Caco-2 (cell line): ENCODE data around the gene EIF2B5. TPM values are rescaled to one million over a fixed set of nuclear protein-coding genes. Genes with fewer than 3 reads are reported as not detected.

Experiments used
- BruUV-seq: library from RNA; stranded (reverse); fragments of 400-500 nt; replicated peaks from 2 replicates; lab custom pipeline; 2021; lab: Mats Ljungman, UMichigan
- CTCF ChIA-PET: fragments of 300-600 bp; sonication (Branson Sonifier 250); formaldehyde crosslinking; loops from one replicate; lab custom pipeline; 2022; ENCODE audit warnings: antibody characterized with exemption; lab: Charles Lee
- POLR2A ChIA-PET: fragments of 300-600 bp; sonication (Branson Sonifier 250); formaldehyde crosslinking; loops from one replicate; lab custom pipeline; 2022; ENCODE audit warnings: antibody characterized with exemption; lab: Charles Lee
- DNase-seq, 2 experiments: peaks; one replicate each; pipeline versions ENCODE4 v3.0.0 to v3.0.0-alpha.2; 2020 to 2022
- H3K27me3 ChIP-seq: replicated peaks from 2 replicates; pipeline ENCODE4 v1.6.0; 2011; ENCODE audit warnings: low read length; ENCODE audit not compliant: control insufficient read depth, insufficient read depth
- H3K36me3 ChIP-seq: 2 replicates; pipeline ENCODE4 v1.5.1; 2011; ENCODE audit warnings: low read length; ENCODE audit not compliant: control insufficient read depth, insufficient read depth
- H3K4me1 ChIP-seq: fragments of 250-450 bp; sonication (Bioruptor Pico); 2 replicates; pipeline ENCODE4 v1.5.1; 2020; ENCODE audit warnings: mild to moderate bottlenecking
- H3K4me3 ChIP-seq: 2 replicates; pipeline ENCODE4 v1.5.1; 2011; ENCODE audit warnings: low read depth, mild to moderate bottlenecking, control low read depth, low read length
- H3K9me3 ChIP-seq: fragments of 250-450 bp; sonication (Bioruptor Pico); 2 replicates; pipeline ENCODE4 v1.5.1; 2020; ENCODE audit warnings: mild to moderate bottlenecking, moderate library complexity
- H3K27ac Mint-ChIP-seq: one replicate; pipeline ENCODE4 v1.8.0; 2022; ENCODE audit warnings: mixed read lengths; ENCODE audit not compliant: unreplicated experiment
- H3K27me3 Mint-ChIP-seq: one replicate; pipeline ENCODE4 v1.8.0; 2022; ENCODE audit warnings: mixed read lengths; ENCODE audit not compliant: insufficient read depth, unreplicated experiment
- H3K36me3 Mint-ChIP-seq: one replicate; pipeline ENCODE4 v1.8.0; 2022; ENCODE audit warnings: mild to moderate bottlenecking, mixed read lengths; ENCODE audit not compliant: insufficient read depth, unreplicated experiment
- H3K4me1 Mint-ChIP-seq: one replicate; pipeline ENCODE4 v1.8.0; 2022; ENCODE audit warnings: low read depth, mixed read lengths; ENCODE audit not compliant: unreplicated experiment
- H3K4me3 Mint-ChIP-seq: one replicate; pipeline ENCODE4 v1.8.0; 2022; ENCODE audit warnings: mild to moderate bottlenecking, moderate library complexity, mixed read lengths; ENCODE audit not compliant: unreplicated experiment
- H3K9me3 Mint-ChIP-seq: one replicate; pipeline ENCODE4 v1.8.0; 2022; ENCODE audit warnings: mixed read lengths; ENCODE audit not compliant: unreplicated experiment
- intact Hi-C: fragments of 100-400 bp; cut with micrococcal nuclease; formaldehyde crosslinking; loops from one replicate; pipeline ENCODE4 v1.10.0; 2022; ENCODE audit not compliant: unreplicated experiment
- total RNA-seq: library from RNA; stranded (reverse); gene quantifications from 2 replicates; pipeline ENCODE4 v1.2.3, GENCODE V29; 2022
- TF ChIP-seq, protein P1 (sequence below), 2 experiments: fragments of 200-600 bp in 1 of 2; IDR thresholded peaks; 1 replicate in 1 of 2; 2 replicates in 1 of 2; pipeline versions ENCODE4 v1.5.1 to v1.8.0; 2011 to 2022; ENCODE audit warnings: antibody characterized with exemption in 1 of 2, control low read depth in 1 of 2, inconsistent platforms in 1 of 2, low read depth in 1 of 2, low read length in 1 of 2, mild to moderate bottlenecking in 1 of 2, moderate library complexity in 1 of 2; ENCODE audit not compliant: insufficient read depth in 1 of 2, severe bottlenecking in 1 of 2, unreplicated experiment in 1 of 2

The EIF2B5 gene
- total RNA-seq, 1 experiment from 2014 or later = 43.8 TPM

DNA sequence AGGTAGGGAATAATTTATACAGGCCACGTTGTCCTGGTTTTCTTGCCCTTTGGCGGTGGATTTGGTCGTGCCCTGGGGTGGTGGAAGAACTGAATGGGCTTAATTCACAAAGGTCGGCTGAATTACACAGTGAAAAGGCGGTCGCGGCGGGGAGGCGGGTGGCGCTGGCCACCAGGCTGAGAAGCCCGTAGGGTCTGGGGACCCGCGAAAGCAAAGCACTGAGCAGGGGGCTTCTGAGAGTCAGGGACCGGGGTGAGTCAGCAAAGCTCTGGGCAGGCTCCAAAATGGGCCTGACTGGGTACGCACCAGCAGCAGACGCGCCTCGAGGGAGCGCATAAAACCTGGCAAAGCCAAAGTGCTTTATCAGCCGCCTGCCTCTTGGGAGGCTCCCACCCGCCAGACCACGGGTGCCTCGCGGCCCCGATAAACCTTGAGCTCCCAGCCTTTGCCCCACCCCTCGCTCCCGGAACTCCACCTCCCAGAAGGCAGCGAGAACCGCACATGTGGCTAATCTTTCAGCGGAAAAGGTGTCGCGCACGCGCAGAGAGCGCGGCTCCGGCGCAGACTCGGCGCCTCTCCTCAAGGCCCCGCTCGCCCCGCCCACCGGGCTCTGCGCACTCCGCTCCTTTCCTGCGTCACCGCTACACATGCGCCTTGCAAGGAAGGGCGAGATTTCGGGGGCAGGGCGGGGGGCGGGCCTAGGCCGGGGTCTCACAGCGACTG is 50.5 kb downstream of the EIF2B5 start:
- Mint-ChIP-seq H3K36me3 (peaks cover 71% of the 10 kb centered on the region), H3K27ac (peak overlapping the region; percentile 96), H3K4me3 (peak overlapping the region; percentile 86), H3K27me3 (no peaks in the 10 kb centered on the region), H3K9me3 (no peaks in the 10 kb centered on the region), H3K4me1 (peaks cover 15% of the 10 kb centered on the region)
- BruUV-seq = TSS peak; percentile 93
- DNase-seq = peak; percentile 98 to 99
- peaks cover 3% of the 10 kb centered on the region; the same call in 1 of the 2 replicates for H3K36me3 ChIP-seq
- H3K9me3 ChIP-seq = no peaks in the 10 kb centered on the region
- 0 out of 2 replicates have a peak, but pooled peaks cover 8% of the 10 kb centered on the region for H3K4me1 ChIP-seq
- ChIA-PET CTCF (interaction anchor here (0.9 to 1.0 kb wide), 2 partner anchors 9 to 42 kb away, joined by 3 to 4 read pairs; no protein-coding TSS in a partner anchor), POLR2A (interaction anchor here (0.6 to 1.4 kb wide), 7 partner anchors 11 to 168 kb away, joined by 3 to 8 read pairs (median 4); partner anchors contain the start of genes ABCC5, AP2M1 and EIF2B5)
- intact Hi-C loops = loop anchor here (1.0 to 2.0 kb wide), 2 partner anchors 11 to 43 kb away; partner anchors contain the start of genes AP2M1 and VWA5B2
- H3K4me3 ChIP-seq = peak overlapping the region; percentile 95
- TF ChIP-seq, protein P1, sequence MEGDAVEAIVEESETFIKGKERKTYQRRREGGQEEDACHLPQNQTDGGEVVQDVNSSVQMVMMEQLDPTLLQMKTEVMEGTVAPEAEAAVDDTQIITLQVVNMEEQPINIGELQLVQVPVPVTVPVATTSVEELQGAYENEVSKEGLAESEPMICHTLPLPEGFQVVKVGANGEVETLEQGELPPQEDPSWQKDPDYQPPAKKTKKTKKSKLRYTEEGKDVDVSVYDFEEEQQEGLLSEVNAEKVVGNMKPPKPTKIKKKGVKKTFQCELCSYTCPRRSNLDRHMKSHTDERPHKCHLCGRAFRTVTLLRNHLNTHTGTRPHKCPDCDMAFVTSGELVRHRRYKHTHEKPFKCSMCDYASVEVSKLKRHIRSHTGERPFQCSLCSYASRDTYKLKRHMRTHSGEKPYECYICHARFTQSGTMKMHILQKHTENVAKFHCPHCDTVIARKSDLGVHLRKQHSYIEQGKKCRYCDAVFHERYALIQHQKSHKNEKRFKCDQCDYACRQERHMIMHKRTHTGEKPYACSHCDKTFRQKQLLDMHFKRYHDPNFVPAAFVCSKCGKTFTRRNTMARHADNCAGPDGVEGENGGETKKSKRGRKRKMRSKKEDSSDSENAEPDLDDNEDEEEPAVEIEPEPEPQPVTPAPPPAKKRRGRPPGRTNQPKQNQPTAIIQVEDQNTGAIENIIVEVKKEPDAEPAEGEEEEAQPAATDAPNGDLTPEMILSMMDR (IDR thresholded peaks at IDR 0.05; ENCODE audit: insufficient read depth in 1 of 2, low read depth in 1 of 2, low read length in 1 of 2, severe bottlenecking in 1 of 2, unreplicated experiment in 1 of 2) = no peak
- H3K27me3 ChIP-seq = no peaks in the 10 kb centered on the region

DNA sequence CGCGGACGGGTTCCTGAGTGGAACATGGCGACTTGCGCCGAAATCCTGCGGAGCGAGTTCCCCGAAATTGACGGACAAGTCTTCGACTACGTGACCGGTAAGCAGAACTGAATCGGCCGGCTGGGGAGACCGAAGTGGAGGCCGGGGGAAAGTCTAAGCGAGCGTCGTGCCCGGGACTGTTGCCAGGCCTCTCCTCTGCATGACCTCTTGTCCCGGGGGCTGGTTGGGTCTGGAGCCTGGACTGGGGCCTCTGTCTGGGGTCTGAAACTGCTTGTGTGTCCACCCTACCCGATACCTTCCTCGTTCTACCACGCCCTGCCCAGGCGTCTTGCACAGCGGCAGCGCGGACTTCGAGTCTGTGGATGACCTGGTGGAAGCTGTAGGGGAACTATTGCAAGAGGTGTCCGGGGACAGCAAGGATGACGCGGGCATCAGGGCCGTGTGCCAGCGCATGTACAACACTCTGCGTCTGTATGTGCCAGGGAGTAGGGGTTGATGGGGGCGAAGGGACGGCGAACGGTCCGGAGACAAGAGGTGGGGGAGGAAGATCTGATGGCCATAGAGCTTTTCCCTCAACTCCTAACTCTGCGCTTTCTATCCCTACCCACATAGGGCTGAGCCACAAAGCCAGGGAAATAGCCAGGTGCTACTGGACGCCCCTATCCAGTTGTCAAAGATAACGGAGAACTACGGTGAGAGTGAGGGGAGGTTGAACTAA is 51.2 kb downstream of the EIF2B5 start, which contains the start of gene ABCF3:
ABCF3 (plus strand) TSS at position 16 of the 718 bp plus-strand sequence; CDS start at position 25, 9 bp downstream.
- Histone ChIP-seq H3K27me3 (no peaks in the 10 kb centered on the region), H3K36me3 (peaks cover 3% of the 10 kb centered on the region; the same call in 1 of the 2 replicates), H3K9me3 (no peaks in the 10 kb centered on the region), H3K4me3 (peak within 1 kb of the TSS; percentile 95), H3K4me1 (0 out of 2 replicates have a peak, but pooled peaks cover 8% of the 10 kb centered on the region)
- intact Hi-C loops = loop anchor here (2.0 kb wide), 1 partner anchor 42 kb away; the partner anchor contains the start of gene VWA5B2
- H3K27me3 Mint-ChIP-seq = no peaks in the 10 kb centered on the region
- ChIA-PET CTCF (interaction anchor here (0.9 to 1.0 kb wide), 2 partner anchors 9 to 41 kb away, joined by 3 to 4 read pairs; no protein-coding TSS in a partner anchor), POLR2A (interaction anchor here (0.5 to 1.4 kb wide), 9 partner anchors 11 to 168 kb away, joined by 3 to 8 read pairs (median 4); partner anchors contain the start of genes ABCC5, AP2M1 and EIF2B5)
- H3K27ac Mint-ChIP-seq = peak within 1 kb of the TSS; percentile 96
- H3K4me3 Mint-ChIP-seq = peak within 1 kb of the TSS; percentile 86
- peaks cover 68% of the 10 kb centered on the region for H3K36me3 Mint-ChIP-seq
- DNase-seq = no peak
- TF ChIP-seq, protein P1 (IDR thresholded peaks at IDR 0.05; ENCODE audit: insufficient read depth in 1 of 2, low read depth in 1 of 2, low read length in 1 of 2, severe bottlenecking in 1 of 2, unreplicated experiment in 1 of 2) = no peak
- peaks cover 15% of the 10 kb centered on the region for H3K4me1 Mint-ChIP-seq
- H3K9me3 Mint-ChIP-seq = no peaks in the 10 kb centered on the region
- no TSS peak for BruUV-seq

GRCh38 chr3:184186902-184187207 is 51.7 kb downstream of the EIF2B5 start:
- BruUV-seq = TSS peak; percentile 53
- no peaks in the 10 kb centered on the region for H3K9me3 ChIP-seq
- H3K4me1 Mint-ChIP-seq = peaks cover 15% of the 10 kb centered on the region
- no peaks in the 10 kb centered on the region for H3K9me3 Mint-ChIP-seq
- peaks cover 1% of the 10 kb centered on the region; the same call in 1 of the 2 replicates for H3K36me3 ChIP-seq
- peak overlapping the region; percentile 96 for H3K27ac Mint-ChIP-seq
- DNase-seq = no peak
- TF ChIP-seq, protein P1 (IDR thresholded peaks at IDR 0.05; ENCODE audit: insufficient read depth in 1 of 2, low read depth in 1 of 2, low read length in 1 of 2, severe bottlenecking in 1 of 2, unreplicated experiment in 1 of 2) = no peak
- H3K4me3 ChIP-seq = peak overlapping the region; percentile 95
- peaks cover 67% of the 10 kb centered on the region for H3K36me3 Mint-ChIP-seq
- ChIA-PET POLR2A (interaction anchor here (0.5 to 1.1 kb wide), 2 partner anchors 10 to 48 kb away, joined by 3 to 6 read pairs; no protein-coding TSS in a partner anchor), CTCF (no interaction called here)
- no peaks in the 10 kb centered on the region for H3K27me3 Mint-ChIP-seq
- H3K27me3 ChIP-seq = no peaks in the 10 kb centered on the region
- H3K4me1 ChIP-seq = 0 out of 2 replicates have a peak, but pooled peaks cover 8% of the 10 kb centered on the region
- H3K4me3 Mint-ChIP-seq = peak overlapping the region; percentile 86
- intact Hi-C loops = loop anchor here (2.0 kb wide), 1 partner anchor 42 kb away; the partner anchor contains the start of gene VWA5B2
